NCI-H345 treated with DMSO at 0.1 percent for 48 hours (cell line): ENCODE measurements around the gene FAM163B.

Experiments
- DNase-seq: peaks from one replicate; lab custom pipeline; 2025; ENCODE audit not compliant: unreplicated experiment; lab: John Stamatoyannopoulos, UW

The FAM163B gene

DNA sequence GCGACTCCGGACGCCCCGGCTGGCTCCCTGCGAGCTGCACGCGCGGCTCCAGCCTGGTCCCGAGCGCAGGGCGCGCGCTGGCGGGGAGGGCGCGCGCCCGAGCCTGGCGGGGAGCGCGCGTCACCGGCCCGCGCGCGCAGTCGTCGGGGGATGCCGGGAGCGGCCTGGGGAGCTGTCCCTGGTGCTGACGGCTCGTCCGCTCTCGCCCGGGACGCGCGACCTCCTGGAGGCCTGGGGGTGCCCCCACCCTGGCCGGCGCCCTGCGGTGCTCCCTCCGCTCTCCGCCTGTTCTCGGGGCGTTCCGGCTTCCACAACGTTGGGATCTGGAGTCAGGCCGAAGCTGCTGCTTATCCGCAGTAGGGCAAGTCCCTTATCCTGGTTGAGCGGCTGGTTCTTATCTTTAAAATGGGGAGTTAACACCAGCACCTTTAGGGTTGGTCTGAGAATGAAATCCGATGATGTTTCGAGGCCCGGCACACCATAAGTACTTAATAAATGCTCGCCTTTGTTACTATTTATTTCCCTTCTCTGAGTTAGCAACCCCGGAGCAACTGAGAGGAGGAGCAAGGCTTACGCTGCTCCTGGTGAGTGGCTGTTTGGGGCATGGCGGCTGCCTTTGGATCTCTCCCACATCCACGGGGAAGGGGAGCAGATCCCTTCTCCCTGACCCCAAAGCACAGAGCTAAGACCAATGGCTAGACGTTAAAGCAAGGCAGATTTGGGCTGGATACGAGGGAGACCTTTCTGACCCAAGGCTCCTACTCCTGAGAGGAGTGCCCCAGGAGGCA lies at the start of gene FAM163B:
TSS of gene FAM163B (minus strand) at position 79 of the 788 bp plus-strand sequence. CDS start 29,166 bp downstream, outside the sequence.
- DNase-seq, result no peak

DNA sequence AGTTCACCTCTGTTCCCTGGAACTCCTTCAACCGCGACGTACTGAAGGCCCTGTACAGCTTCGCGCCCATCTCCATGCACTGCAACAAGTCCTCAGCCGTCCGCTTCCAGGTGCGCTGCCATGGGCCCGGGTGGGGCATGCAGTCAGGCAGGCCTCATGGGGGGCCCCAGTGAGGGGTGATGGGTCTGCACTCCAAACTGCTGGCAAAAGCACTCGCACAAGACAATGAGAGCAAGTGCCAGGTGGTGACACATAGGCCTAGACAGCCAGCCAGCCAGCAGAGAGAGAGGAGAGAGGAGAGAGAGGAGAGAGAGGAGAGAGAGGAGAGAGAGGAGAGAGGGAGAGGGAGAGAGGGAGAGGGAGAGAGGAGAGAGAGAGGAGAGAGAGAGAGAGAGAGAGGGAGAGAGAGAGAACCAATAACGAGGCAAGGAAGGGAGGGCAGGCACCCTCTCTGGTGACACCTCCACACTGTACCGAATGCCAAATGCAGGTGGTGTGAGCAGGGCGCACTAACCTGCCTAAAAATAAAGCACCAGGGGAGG lies 48.0 kb upstream of the FAM163B start:
- DNase-seq, result peak; percentile 87

DNA sequence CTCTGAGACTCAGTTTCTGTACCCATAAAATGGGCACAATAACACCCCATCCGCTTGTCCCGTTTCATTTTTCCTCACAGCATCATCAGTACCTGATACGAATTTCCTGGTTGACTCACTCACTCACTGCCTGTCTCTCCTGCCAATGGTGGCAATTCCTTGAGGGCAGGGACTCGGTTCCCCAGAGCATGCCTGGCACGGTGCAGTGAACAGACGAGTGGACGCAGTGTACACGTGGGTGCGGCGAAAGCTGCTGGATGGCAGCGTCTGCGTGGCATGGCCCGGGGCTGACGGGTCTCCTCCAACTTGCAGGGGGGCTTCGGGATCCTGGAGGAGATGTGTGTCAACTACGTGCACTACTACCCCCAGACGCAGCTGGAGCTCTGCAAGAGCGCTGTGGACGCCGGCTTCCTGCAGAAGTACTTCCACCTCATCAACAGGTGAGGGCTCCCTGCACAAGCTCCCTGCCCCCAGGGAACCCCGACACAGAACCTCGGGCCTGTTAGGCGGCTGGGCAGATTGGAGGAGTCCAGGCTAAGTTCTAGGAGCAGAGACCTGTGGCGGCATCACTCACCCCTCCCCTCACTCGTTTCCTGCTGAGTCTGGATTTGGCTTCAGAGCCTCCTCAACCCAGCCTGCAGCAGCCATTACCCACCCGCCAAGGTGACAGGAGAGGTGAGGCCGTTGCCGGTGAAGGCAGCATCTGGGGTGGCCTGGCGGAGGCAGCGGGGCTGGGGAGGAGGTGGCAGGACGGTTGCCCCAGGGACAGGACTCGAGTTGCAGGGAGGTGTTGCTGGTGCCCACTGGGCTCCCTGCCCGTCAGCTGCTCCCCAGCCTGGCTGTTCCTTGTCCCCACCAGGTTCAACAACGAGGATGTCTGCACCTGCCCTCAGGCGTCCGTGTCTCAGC lies 47.3 kb upstream of the FAM163B start:
- DNase-seq, result peak; percentile 69

DNA sequence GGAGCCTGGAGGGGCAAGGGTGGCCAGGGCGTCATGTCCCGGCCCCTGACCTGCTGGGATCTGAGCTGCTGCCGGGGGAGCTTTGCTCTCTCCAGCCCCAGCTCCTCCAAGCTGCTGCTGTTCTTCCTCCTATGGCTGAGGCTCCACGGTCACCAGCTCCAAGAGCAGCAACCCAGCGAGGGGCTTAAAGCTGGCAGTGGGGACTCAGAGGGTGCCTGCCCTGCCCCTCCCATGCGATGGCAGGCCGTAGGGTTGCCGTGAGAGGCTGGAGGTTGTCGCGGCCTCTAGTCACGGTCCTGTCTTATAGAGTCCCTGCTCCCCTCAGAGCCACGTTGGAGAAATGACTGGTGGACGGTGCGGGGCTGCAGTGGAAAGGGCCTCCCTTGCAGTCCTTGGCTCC lies 46.5 kb upstream of the FAM163B start:
- DNase-seq, result no peak

DNA sequence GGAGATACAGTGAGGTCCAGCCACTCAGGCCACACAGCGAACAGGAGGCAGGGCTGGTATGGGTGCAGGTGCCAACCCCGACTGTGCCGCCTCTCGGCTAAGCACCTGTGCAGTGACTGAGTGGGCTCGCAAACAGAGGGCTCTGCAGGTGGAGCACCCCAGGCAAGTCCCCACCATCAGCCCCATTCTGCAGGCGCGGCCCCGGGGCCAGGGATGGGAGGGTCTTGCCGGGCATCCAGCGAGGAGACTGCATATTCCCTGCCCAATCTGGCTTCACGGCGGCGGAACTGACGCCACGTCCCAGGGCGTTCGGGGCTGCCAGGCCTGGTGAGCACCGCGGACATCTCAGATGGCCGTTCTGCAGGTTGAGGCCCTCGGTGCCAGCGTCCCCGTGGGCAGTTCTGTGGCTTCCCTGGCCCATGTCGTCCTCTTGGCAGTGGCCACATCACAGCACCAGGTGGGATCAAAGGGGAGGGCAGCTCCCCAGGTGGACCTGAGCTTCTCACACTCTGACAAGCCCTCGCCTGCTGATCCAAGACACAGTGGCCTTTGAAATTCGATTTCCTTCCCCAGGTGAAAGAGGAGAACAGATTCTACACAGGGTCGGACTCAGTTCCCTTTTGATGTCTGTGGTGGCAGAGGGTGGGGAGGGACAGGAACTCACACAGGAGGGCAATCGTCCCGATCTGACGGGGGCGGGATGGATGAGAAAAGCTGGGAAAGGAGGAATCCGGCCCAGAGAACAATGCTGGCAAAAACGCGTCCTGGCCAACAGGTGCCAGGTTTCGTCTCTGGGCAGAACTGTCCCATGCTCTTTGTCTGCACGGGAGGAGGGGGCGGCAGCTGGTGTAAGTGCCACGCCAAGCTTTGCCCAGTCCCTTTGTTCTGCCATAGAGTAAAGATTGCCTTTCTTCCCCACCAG lies 45.8 kb upstream of the FAM163B start:
- peak; percentile 68 for DNase-seq

DNA sequence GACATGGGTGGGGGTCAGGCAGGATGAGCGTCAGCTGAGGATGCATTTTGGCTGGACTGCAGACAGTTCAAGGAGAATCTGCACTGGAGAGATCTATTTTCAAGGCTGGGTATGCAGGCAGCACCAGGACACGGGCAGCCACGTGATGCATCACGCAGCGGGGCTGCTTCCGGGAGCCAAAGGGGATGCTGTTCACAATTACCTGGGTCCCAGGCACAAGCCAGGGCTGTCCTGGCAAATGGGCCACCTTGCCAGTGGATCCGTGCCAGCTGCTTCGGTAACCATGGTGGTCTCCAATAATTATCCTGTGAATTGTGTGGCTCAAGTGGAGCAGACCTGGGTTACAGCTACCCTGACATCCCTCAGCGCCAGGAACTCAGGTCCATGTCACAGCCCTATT lies 44.4 kb upstream of the FAM163B start:
- DNase-seq, result no peak

DNA sequence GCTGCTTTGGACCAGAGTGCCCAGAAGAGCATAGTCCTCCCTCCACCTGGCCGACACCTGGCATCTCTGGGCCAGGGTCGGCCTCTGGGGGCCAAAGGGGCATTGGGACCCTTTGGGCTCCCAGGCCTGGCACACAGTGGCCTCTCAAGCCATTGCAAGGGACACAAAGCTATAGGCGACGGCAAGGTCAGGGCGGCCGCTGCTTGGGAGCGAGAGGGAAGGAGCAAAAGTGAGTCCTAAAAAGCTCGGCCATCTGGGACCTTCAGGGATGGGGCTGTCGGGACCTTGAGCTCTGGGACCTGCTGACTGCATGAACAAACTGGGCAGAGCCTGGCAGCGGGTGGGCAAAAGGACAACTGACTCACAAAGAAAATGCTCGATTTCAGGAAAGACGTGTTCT lies 40.8 kb upstream of the FAM163B start:
- DNase-seq, result no peak

DNA sequence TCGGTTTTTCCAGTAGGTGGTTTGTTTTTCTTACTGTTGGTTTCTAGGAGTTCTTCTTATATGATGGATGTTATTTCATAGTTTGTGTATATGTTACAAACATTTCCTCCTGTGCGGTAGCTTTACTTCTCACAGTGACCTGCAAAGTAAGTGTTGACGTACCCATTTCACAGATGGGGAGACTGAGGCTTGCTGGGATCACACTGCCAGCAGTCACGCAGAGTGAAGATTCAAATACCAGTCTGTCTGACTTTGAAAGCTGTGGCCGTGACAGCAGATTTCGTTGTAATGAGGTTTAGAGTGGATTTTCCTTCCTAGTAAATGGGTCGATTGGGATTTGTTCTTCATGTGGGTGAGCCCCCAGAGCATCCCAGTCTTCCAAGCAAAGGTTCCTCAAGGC lies 40.0 kb upstream of the FAM163B start:
- no peak for DNase-seq

DNA sequence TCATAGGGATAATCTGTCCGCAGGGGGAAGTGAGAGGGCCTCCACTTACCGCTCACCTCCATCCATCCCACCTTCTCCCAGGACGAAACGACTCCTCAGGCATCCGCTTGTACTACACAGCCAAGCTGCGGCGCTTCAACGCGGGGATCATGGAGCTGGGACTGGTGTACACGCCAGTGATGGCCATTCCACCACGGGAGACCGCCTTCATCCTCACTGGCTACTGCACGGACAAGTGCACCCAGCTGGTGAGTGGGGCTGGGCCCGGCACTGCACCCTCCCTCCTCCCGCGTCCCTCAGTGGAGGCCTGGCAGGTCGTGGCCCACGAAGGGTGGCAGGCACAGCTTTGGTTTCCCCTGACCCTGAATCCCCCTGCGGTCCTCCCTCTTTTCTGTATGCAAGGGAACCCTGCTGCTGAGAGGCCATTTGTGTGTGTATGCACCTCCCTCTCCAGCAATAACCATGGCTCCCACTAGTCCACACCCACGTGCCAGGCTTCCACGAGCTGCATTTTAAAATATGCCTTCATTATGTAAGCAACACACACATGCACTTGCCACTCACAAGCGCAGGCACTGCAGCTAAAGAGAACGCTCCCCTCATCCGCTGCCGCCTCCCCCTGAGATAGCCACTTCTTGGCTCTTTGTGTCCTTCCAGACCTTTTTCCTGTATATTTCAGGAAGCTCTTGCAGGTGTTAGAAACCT lies 38.7 kb upstream of the FAM163B start:
- DNase-seq, result no peak

DNA sequence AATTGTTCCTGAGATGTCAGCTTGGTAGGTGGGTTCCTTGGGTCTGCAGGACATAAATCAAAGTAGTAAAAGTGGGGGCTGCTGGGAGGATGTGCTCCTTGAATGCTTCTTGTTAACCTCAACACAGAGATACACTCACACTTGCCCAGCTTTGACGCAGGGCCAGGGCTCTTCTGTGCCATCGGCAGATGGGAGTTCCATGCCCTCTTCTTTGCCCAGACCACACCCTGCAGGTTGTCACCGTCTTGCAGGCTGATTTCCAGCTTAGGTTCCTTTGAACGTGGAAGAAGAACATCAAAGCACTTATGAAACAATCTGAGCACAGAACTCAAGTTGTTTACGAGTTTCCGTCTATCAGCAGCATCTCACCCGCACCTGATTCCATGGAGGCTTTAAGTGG lies 38.0 kb upstream of the FAM163B start:
- no peak for DNase-seq

DNA sequence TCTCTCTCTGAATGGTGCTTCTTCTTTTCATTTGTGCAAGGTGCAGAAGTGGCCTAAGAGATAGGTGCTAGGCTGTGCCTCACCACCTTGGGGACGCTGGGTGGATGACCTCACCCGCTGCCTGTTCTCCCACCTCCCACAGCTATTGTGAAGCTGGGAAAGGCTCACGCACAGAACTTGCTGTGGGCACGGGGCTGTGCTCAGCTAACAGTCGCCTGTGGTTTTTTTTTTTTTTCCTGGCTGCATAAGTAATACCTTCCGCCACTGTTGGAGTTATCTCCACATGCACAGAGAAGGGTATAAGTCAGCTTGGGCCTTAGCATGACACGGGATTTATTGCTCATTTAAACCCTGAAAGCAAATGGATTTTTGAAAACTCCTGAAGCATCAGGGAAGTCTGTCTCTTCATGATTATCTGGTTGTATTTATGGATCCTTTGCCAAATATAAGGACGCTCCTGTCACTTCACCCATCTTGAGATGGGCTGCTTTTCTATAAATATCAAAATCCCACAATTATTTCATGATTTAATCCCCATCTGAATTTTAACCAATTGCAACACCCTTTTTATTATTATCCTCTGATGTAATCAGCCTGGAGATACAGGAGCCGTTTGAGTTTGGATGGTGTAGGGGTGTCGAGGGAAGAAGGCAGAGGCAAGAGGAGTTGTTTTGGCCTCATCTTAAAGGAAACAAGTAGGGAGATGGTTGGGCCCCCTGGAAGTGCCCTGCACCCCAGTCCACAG lies 36.0 kb upstream of the FAM163B start:
- DNase-seq, result no peak

DNA sequence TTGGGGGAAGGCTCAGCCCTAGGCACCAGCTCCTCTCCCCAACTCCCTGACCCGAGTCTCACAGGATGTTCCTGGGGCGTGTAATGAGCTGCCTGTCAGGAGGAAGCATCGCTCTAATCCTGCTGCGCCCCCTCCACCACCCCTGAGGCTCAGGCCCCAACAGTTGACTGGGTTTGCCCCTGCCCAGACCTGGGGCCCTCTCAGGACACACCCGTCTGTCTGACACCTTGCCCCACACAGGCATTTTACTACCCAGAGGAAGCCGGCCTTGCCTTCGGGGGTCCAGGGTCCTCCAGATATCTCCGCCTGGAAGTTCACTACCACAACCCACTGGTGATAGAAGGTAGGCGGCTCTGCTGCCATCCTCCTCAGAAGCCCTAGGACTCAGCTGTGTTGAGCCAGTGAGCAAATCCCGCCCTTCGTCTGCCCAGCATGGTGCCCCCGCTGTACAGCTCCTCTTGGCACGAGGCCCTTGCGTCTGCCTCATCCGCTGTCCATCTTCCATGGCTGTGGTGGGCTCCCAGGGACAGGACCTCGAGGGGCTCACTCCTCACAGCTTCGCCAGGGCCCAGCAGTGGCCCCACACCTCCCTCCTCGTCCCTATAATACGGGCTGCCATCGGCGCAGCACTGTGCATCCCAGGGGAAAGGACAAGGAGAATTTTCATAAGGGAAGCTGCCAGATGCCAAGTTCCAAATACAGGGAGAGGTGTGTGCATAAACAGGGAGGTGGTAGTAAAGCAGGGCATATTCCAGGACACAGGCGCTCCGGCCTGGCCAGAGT lies 35.0 kb upstream of the FAM163B start:
- DNase-seq, result no peak

DNA sequence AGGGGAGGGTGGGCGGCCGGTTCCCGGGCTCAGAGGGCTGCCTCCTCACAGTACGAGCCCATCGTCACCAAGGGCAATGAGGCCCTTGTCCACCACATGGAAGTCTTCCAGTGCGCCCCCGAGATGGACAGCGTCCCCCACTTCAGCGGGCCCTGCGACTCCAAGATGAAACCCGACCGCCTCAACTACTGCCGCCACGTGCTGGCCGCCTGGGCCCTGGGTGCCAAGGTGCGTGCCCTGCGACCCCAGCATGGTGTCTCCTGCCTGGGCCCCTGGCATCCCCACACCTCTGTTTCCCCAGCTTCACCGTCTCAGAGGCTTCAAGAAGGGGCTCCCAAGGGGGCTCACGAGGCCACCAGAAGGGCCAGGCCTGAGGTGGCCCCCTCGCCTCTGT lies 34.2 kb upstream of the FAM163B start:
- DNase-seq, result no peak

DNA sequence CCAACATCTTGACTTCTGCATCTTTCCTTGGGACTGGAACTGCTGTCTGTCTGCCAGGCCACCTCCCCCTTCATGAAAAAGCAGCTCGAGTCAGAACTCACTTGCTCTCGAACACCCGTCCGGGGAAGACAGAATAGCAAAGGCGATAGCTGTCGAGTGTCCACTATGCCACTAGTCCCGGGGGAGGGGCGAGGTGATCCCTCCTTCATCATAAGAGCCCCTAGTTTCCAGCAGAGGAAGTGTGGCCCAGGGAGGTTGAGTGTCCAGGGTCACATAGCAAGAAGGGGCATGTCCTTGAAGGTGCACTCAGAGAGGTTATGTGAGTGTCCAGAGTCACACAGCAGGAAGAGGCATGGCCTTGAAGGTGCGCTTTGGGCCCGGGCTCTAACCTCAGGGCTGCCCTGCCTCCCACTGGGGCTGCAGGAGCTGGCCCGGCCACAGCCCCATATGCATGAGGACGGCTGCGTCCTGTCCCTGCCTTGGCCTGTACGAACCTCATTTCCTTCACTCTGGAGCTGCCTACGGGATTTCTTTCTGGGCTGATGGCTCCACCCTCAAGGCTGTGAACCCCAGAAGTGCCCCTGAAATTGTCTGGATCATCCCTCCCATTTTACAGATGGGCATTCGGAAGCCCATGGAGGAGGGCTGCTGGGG lies 33.6 kb upstream of the FAM163B start:
- DNase-seq, result no peak

DNA sequence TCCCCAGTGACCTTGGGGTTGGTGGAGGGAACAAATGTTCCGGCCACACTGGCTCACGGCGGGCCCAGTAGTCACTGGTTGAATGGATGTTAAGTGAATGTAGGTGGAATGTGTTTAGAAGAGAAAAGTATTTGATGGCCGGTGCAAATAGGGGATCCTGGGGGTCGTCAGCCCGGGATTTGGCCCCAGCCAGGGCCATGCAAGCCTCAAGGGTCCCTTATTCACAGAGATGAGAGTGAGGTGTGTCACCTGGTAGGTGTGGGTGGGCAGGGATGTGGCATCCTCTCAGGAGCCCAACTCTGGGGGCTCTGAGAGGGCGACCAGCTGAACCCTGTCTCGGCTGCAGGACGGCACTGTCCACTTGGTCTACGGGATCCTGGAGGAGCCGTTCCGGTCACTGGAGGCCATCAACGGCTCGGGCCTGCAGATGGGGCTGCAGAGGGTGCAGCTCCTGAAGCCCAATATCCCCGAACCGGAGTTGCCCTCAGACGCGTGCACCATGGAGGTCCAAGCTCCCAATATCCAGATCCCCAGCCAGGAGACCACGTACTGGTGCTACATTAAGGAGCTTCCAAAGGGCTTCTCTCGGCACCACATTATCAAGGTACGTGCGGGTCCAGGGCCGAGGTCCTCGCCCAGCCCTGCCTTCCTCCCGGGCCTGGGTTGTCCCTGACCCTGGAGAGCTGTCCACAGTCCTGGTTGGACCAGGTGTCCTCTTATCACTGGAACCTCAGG lies 32.8 kb upstream of the FAM163B start:
- no peak for DNase-seq

DNA sequence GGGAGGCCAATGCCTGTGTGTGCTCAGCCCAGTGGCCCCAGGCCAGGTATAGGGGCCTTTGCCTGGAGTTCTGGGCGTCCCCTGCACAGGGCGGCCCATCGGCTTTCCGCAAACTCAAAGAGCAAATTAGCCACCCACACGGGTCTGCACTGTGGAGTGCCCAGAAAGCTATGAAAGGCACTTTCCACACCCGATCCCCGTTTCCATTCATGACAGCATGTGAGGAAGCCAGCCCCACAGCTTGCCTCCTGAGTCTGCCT lies 32.1 kb upstream of the FAM163B start:
- DNase-seq, result no peak

DNA sequence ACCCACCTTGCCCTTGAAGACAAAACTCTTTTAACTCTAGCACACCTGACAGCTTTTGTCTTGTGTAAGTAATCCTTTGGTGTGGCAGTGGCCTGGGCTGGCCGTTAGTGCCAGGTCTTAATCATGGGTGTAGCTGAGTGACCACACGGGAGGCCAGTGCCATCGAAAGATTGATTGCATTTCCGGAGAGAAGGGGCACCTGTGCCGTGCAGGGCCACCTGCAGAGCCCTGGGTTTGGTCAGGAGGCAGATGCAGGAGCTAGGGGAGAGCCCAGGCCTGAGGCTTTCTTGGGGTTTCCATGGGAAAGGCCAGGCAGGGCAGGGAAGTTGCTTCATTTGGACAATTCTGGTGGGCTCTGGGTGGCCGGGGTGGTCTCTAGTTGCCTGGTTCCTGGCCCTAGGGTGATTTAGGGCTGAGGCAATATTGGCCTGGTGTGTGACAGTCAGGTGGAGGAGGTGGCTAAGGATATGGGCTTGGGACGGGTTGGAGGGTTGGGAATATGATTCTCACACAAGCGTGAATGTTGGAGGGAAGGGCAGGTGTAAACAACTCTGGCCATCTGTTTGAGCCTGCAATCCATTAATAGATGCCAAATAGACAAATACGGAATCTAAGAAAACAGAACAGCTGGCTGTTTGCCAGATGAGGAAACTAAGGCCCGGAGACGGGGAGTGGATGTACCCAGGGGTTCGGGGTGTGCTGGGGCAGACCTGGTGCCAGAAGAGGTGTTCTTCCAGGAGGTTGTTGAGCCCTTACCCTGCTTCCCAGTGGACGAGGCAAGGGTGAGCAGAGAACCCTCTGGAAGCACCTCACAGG lies 31.6 kb upstream of the FAM163B start:
- no peak for DNase-seq
